Measurements from ENCODE around the gene TMC1.

Gene TMC1

GRCh38 chr9:72597181-72597517 is 75.7 kb downstream of the TMC1 start:
- Histone ChIP-seq H3K27me3 (ENCODE audit: insufficient read depth, low read length) (no peaks in the 10 kb centered on the region), H3K4me1 (ENCODE audit: insufficient read depth, low read length, severe bottlenecking) (no peaks in the 10 kb centered on the region), H3K27ac (ENCODE audit: low read depth, low read length, poor library complexity, severe bottlenecking) (no peak overlapping the region), H4K20me1 (ENCODE audit: insufficient read depth, low read length) (no peaks in the 10 kb centered on the region), H3K9ac (ENCODE audit: low read length) (no peak overlapping the region), H3K9me3 (ENCODE audit: low read length) (no peaks in the 10 kb centered on the region), H3K4me2 (ENCODE audit: low read length) (no peak overlapping the region), H3K9me2 (ENCODE audit: low read depth, low read length) (no peaks in the 10 kb centered on the region), H3K36me3 (ENCODE audit: insufficient read depth, low read length) (no peaks in the 10 kb centered on the region), H2AFZ (ENCODE audit: low read length) (no peak overlapping the region), H3K4me3 (ENCODE audit: low read depth, low read length, poor library complexity, severe bottlenecking) (no peak overlapping the region), H3F3A (ENCODE audit: insufficient read depth, low read length) (no peaks in the 10 kb centered on the region), H3K79me2 (ENCODE audit: insufficient read depth, low read length) (no peaks in the 10 kb centered on the region)
- TF ChIP-seq CTCF (IDR thresholded peaks at IDR 0.05; ENCODE audit: low read length) (no peak), EZH2 (IDR thresholded peaks at IDR 0.05; ENCODE audit: borderline replicate concordance, low read length) (no peak)

GRCh38 chr9:72597601-72598000 is 76.2 kb downstream of the TMC1 start:
- Histone ChIP-seq H3K4me2 (ENCODE audit: low read length) (no peak overlapping the region), H3K9me2 (ENCODE audit: low read depth, low read length) (no peaks in the 10 kb centered on the region), H3K27me3 (ENCODE audit: insufficient read depth, low read length) (no peaks in the 10 kb centered on the region), H3F3A (ENCODE audit: insufficient read depth, low read length) (no peaks in the 10 kb centered on the region), H3K4me3 (ENCODE audit: low read depth, low read length, poor library complexity, severe bottlenecking) (no peak overlapping the region), H3K4me1 (ENCODE audit: insufficient read depth, low read length, severe bottlenecking) (no peaks in the 10 kb centered on the region), H3K9ac (ENCODE audit: low read length) (no peak overlapping the region), H3K9me3 (ENCODE audit: low read length) (no peaks in the 10 kb centered on the region), H3K79me2 (ENCODE audit: insufficient read depth, low read length) (no peaks in the 10 kb centered on the region), H3K27ac (ENCODE audit: low read depth, low read length, poor library complexity, severe bottlenecking) (no peak overlapping the region), H4K20me1 (ENCODE audit: insufficient read depth, low read length) (no peaks in the 10 kb centered on the region), H2AFZ (ENCODE audit: low read length) (no peak overlapping the region), H3K36me3 (ENCODE audit: insufficient read depth, low read length) (no peaks in the 10 kb centered on the region)
- no peak for TF ChIP-seq CTCF (IDR thresholded peaks at IDR 0.05; ENCODE audit: low read length)
- no peak for TF ChIP-seq EZH2 (IDR thresholded peaks at IDR 0.05; ENCODE audit: borderline replicate concordance, low read length)

- no peaks in the 10 kb centered on the region for H3K4me1 ChIP-seq (ENCODE audit: insufficient read depth, low read length, severe bottlenecking)
- H3K4me3 ChIP-seq (ENCODE audit: low read depth, low read length, poor library complexity, severe bottlenecking) = no peak overlapping the region
- H4K20me1 ChIP-seq (ENCODE audit: insufficient read depth, low read length) = no peaks in the 10 kb centered on the region
- no peaks in the 10 kb centered on the region for H3K36me3 ChIP-seq (ENCODE audit: insufficient read depth, low read length)
- H3K27me3 ChIP-seq (ENCODE audit: insufficient read depth, low read length) = no peaks in the 10 kb centered on the region
- H3F3A ChIP-seq (ENCODE audit: insufficient read depth, low read length) = no peaks in the 10 kb centered on the region
- no peaks in the 10 kb centered on the region for H3K9me2 ChIP-seq (ENCODE audit: low read depth, low read length)
- no peaks in the 10 kb centered on the region for H3K79me2 ChIP-seq (ENCODE audit: insufficient read depth, low read length)
- no peaks in the 10 kb centered on the region for H3K9me3 ChIP-seq (ENCODE audit: low read length)
- H3K4me2 ChIP-seq (ENCODE audit: low read length) = no peak overlapping the region
- TF ChIP-seq CTCF (IDR thresholded peaks at IDR 0.05; ENCODE audit: low read length) = no peak
- no peak for TF ChIP-seq EZH2 (IDR thresholded peaks at IDR 0.05; ENCODE audit: borderline replicate concordance, low read length)
- H2AFZ ChIP-seq (ENCODE audit: low read length) = no peak overlapping the region
- no peak overlapping the region for H3K9ac ChIP-seq (ENCODE audit: low read length)
- H3K27ac ChIP-seq (ENCODE audit: low read depth, low read length, poor library complexity, severe bottlenecking) = no peak overlapping the region
These were observed 77.2 kb downstream of the TMC1 start for GRCh38 chr9:72598639-72599038.

Data from OCI-LY1 (cell line).